HEK293 (cell line): ENCODE measurements around the gene HDAC10.

Source experiments
- CTCF ChIA-PET: fragments of 350-600 bp; formaldehyde crosslinking; extraction: SDS; loops from one replicate; lab custom pipeline; 2021; ENCODE audit warnings: antibody characterized with exemption; lab: Yijun Ruan, JAX
- POLR2A ChIA-PET: fragments of 300-600 bp; formaldehyde crosslinking; extraction: SDS; loops from one replicate; lab custom pipeline; 2020; ENCODE audit warnings: antibody characterized with exemption, inconsistent platforms; lab: Yijun Ruan, JAX
- H3K27ac ChIP-seq: fragments of 200-500 bp; sonication (Bioruptor generic); 2 replicates; pipeline ENCODE4 v1.5.1; 2014; ENCODE audit warnings: low read depth, low read length, control low read depth, inconsistent platforms; ENCODE audit errors: extremely low read depth
- H3K36me3 ChIP-seq, 2 experiments: fragments of 200-500 bp in 1 of 2; sonication (Bioruptor generic) in 1 of 2; 1 replicate in 1 of 2; 2 replicates in 1 of 2; pipeline ENCODE4 v1.5.1; 2014 to 2017; ENCODE audit warnings: inconsistent platforms in 2 of 2, low read length in 2 of 2; ENCODE audit not compliant: control insufficient read depth in 2 of 2, insufficient read depth in 1 of 2
- H3K4me1 ChIP-seq: fragments of 200-500 bp; sonication (Bioruptor generic); 2 replicates; pipeline ENCODE4 v1.5.1; 2014; ENCODE audit warnings: mild to moderate bottlenecking, low read length, inconsistent platforms; ENCODE audit not compliant: control insufficient read depth, insufficient read depth
- H3K4me3 ChIP-seq: 2 replicates; pipeline ENCODE4 v1.5.1; 2011; ENCODE audit warnings: low read depth, mild to moderate bottlenecking, control low read depth, low read length, moderate library complexity
- H3K9me3 ChIP-seq: fragments of 200-500 bp; sonication (Bioruptor generic); 2 replicates; pipeline ENCODE4 v1.5.1; 2014; ENCODE audit warnings: low read depth, low read length, inconsistent platforms; ENCODE audit not compliant: control insufficient read depth, insufficient read depth
- BCL11A ChIP-seq: fragments of 450-650 bp; formaldehyde crosslinking; IDR thresholded peaks from 2 replicates; pipeline ENCODE4 v1.5.1; 2016; ENCODE audit warnings: low read depth, missing biosample characterization, missing genetic modification characterization
- GFI1B ChIP-seq: fragments of 450-650 bp; formaldehyde crosslinking; IDR thresholded peaks from 2 replicates; pipeline ENCODE4 v1.5.1; 2016; ENCODE audit warnings: missing biosample characterization, missing genetic modification characterization
- GLIS1 ChIP-seq: fragments of 450-650 bp; formaldehyde crosslinking; IDR thresholded peaks from 2 replicates; pipeline ENCODE4 v1.5.1; 2016; ENCODE audit warnings: missing biosample characterization, missing genetic modification characterization
- SALL2 ChIP-seq: fragments of 450-650 bp; formaldehyde crosslinking; IDR thresholded peaks from 2 replicates; pipeline ENCODE4 v1.5.0; 2017; ENCODE audit warnings: missing biosample characterization, mild to moderate bottlenecking, missing genetic modification characterization, borderline replicate concordance
- WT1 ChIP-seq: fragments of 450-650 bp; formaldehyde crosslinking; IDR thresholded peaks from 2 replicates; pipeline ENCODE4 v1.5.1; 2016; ENCODE audit warnings: missing biosample characterization, missing genetic modification characterization
- ZBTB21 ChIP-seq: fragments of 450-650 bp; formaldehyde crosslinking; IDR thresholded peaks from 2 replicates; pipeline ENCODE4 v1.5.1; 2017; ENCODE audit warnings: missing biosample characterization, missing genetic modification characterization
- ZNF132 ChIP-seq: fragments of 450-650 bp; formaldehyde crosslinking; IDR thresholded peaks from 2 replicates; pipeline ENCODE4 v1.5.1; 2017; ENCODE audit warnings: missing biosample characterization, missing genetic modification characterization, borderline replicate concordance
- ZNF16 ChIP-seq: fragments of 450-650 bp; formaldehyde crosslinking; IDR thresholded peaks from 2 replicates; pipeline ENCODE4 v1.5.1; 2016; ENCODE audit warnings: low read depth, missing biosample characterization, missing genetic modification characterization
- ZNF174 ChIP-seq: fragments of 450-650 bp; formaldehyde crosslinking; IDR thresholded peaks from 2 replicates; pipeline ENCODE4 v1.5.0; 2017; ENCODE audit warnings: missing biosample characterization, mild to moderate bottlenecking, missing genetic modification characterization
- ZNF2 ChIP-seq: fragments of 450-650 bp; formaldehyde crosslinking; IDR thresholded peaks from 2 replicates; pipeline ENCODE4 v1.5.1; 2016; ENCODE audit warnings: missing biosample characterization, missing genetic modification characterization
- ZNF324 ChIP-seq: fragments of 450-650 bp; formaldehyde crosslinking; IDR thresholded peaks from 2 replicates; pipeline ENCODE4 v1.5.1; 2016; ENCODE audit warnings: missing biosample characterization, missing genetic modification characterization
- ZNF366 ChIP-seq: fragments of 450-650 bp; formaldehyde crosslinking; conservative IDR thresholded peaks from 2 replicates; pipeline ENCODE4 v1.5.1; 2016; ENCODE audit warnings: missing biosample characterization, missing genetic modification characterization
- ZNF37A ChIP-seq: fragments of 450-650 bp; IDR thresholded peaks from 2 replicates; pipeline ENCODE4 v1.5.1; 2018; ENCODE audit warnings: missing biosample characterization, missing genetic modification characterization
- ZNF560 ChIP-seq: fragments of 450-650 bp; formaldehyde crosslinking; IDR thresholded peaks from 2 replicates; pipeline ENCODE4 v1.5.1; 2017; ENCODE audit warnings: missing biosample characterization, missing genetic modification characterization, borderline replicate concordance
- ZNF571 ChIP-seq: fragments of 450-650 bp; formaldehyde crosslinking; IDR thresholded peaks from 2 replicates; pipeline ENCODE4 v1.5.0; 2017; ENCODE audit warnings: missing biosample characterization, missing genetic modification characterization
- ZNF596 ChIP-seq: fragments of 450-650 bp; IDR thresholded peaks from 2 replicates; pipeline ENCODE4 v1.5.0; 2018; ENCODE audit warnings: missing biosample characterization, mild to moderate bottlenecking, missing genetic modification characterization, moderate library complexity
- ZNF624 ChIP-seq: fragments of 450-650 bp; formaldehyde crosslinking; IDR thresholded peaks from 2 replicates; pipeline ENCODE4 v1.5.1; 2017; ENCODE audit warnings: missing biosample characterization, missing genetic modification characterization
- ZNF629 ChIP-seq: fragments of 450-650 bp; formaldehyde crosslinking; IDR thresholded peaks from 2 replicates; pipeline ENCODE4 v1.5.1; 2017; ENCODE audit warnings: missing biosample characterization, missing genetic modification characterization
- ZNF645 ChIP-seq: fragments of 450-650 bp; formaldehyde crosslinking; IDR thresholded peaks from 2 replicates; pipeline ENCODE4; 2016; ENCODE audit warnings: missing biosample characterization, missing genetic modification characterization
- ZNF658 ChIP-seq: fragments of 450-650 bp; formaldehyde crosslinking; IDR thresholded peaks from 2 replicates; pipeline ENCODE4; 2016; ENCODE audit warnings: missing biosample characterization, missing genetic modification characterization
- ZNF843 ChIP-seq: fragments of 450-650 bp; formaldehyde crosslinking; IDR thresholded peaks from 2 replicates; pipeline ENCODE4 v1.5.1; 2016; ENCODE audit warnings: missing biosample characterization, missing genetic modification characterization
- TF ChIP-seq, protein P1 (sequence below): fragments of 450-650 bp; formaldehyde crosslinking; IDR thresholded peaks from 2 replicates; pipeline ENCODE4 v1.5.1; 2016; ENCODE audit warnings: missing biosample characterization, missing genetic modification characterization, low read depth
- TF ChIP-seq, protein P2 (sequence below): fragments of 450-650 bp; formaldehyde crosslinking; IDR thresholded peaks from 2 replicates; pipeline ENCODE4 v1.5.1; 2017; ENCODE audit warnings: missing biosample characterization, mild to moderate bottlenecking, missing genetic modification characterization, moderate library complexity

The HDAC10 gene

DNA sequence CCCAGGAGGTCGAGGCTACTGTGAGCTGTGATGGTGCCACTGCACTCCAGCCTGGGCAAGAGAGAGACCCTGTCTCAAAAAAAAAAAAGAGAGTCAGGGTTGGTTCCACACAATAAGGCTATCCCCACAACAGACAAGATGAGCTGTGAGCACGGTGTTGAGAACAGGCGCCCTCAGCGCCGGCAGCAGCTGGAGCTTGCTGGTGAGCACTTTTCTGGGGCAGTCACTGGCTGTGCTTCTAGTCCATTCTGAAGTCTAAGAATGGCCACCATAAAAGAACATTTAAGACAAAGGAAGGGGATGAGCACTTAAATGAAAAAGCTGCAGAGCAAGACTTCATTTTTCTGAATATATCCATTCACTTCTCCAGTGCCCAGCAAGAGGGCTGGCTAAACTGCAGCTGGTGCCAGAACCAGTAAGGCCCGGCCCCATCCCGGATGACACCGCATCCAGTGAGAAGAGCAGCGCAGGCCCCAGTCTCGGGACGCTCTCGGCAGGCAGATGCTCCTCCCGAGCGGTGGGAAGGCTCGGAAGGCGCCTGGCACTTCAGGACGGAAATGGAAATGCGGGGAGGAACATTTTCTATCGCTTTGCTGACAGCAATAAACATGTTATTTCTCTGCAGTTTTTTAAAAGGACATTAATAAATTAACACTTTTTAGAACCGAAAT, 18.4 kb downstream of the HDAC10 start (continued):
- TF ChIP-seq, protein P1, sequence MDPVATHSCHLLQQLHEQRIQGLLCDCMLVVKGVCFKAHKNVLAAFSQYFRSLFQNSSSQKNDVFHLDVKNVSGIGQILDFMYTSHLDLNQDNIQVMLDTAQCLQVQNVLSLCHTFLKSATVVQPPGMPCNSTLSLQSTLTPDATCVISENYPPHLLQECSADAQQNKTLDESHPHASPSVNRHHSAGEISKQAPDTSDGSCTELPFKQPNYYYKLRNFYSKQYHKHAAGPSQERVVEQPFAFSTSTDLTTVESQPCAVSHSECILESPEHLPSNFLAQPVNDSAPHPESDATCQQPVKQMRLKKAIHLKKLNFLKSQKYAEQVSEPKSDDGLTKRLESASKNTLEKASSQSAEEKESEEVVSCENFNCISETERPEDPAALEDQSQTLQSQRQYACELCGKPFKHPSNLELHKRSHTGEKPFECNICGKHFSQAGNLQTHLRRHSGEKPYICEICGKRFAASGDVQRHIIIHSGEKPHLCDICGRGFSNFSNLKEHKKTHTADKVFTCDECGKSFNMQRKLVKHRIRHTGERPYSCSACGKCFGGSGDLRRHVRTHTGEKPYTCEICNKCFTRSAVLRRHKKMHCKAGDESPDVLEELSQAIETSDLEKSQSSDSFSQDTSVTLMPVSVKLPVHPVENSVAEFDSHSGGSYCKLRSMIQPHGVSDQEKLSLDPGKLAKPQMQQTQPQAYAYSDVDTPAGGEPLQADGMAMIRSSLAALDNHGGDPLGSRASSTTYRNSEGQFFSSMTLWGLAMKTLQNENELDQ (tag by site-specific recombination) = no peak
- TF ChIP-seq, protein P2, sequence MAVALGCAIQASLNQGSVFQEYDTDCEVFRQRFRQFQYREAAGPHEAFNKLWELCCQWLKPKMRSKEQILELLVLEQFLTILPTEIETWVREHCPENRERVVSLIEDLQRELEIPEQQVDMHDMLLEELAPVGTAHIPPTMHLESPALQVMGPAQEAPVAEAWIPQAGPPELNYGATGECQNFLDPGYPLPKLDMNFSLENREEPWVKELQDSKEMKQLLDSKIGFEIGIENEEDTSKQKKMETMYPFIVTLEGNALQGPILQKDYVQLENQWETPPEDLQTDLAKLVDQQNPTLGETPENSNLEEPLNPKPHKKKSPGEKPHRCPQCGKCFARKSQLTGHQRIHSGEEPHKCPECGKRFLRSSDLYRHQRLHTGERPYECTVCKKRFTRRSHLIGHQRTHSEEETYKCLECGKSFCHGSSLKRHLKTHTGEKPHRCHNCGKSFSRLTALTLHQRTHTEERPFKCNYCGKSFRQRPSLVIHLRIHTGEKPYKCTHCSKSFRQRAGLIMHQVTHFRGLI (tag by site-specific recombination) = no peak
- TF ChIP-seq ZNF624 (tag by site-specific recombination) (no peak), ZBTB21 (tag by site-specific recombination) (no peak), GLIS1 (tag by site-specific recombination) (no peak), ZNF366 (tag by site-specific recombination) (no peak)

DNA sequence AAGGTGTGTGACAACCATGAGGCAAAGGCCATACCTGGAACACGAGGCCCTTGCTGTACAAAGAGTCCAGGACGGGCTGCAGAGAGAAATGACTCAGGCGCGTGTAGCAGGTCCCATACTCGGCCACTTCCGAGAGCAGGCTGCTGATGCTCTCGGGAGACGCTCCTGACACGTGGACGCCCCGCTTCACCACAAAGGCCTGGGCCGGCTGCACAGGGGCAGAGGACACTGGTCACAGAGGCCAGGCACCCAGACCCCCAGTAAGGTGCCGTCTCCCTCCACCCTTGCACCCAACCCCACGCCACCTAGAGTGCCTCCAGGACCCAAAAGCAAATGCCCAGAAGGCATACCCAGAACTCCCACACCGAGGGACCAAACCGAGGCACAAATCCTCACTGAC, 21.7 kb downstream of the HDAC10 start:
- ChIA-PET POLR2A (no interaction called here), CTCF (no interaction called here)
- Histone ChIP-seq H3K36me3 (peaks cover 26 to 74% of the 10 kb centered on the region in 2 experiments), H3K9me3 (no peaks in the 10 kb centered on the region), H3K4me1 (no peaks in the 10 kb centered on the region), H3K27ac (no peak overlapping the region), H3K4me3 (no peak overlapping the region)
- TF ChIP-seq ZNF324 (tag by site-specific recombination) = no peak
- no peak for TF ChIP-seq ZNF658 (tag by site-specific recombination)
- TF ChIP-seq ZNF571 (tag by site-specific recombination) = no peak
- TF ChIP-seq ZNF645 (tag by site-specific recombination) = no peak
- no peak for TF ChIP-seq ZNF132
- no peak for TF ChIP-seq ZNF596 (tag by site-specific recombination)

DNA sequence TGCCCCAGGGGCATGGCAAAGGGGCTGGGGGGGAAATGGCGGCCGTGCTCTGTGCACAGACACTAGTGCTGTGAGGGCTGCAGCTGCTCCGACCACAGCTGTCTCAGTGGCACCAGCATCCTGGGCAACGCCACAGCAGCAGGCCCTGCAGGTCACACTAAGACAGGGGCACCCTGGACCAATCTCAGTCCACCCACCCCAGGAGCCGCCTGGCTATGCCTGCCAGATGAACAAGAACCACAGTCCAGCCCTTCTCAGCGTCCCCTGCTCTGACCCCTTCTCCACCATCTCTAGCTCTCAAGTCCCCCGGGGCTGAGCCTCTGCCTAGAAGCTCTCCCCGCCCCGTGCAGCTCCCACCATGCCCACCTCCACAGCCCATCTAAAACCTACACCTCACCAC, 22.7 kb downstream of the HDAC10 start:
- no peak overlapping the region for H3K4me3 ChIP-seq
- no peak overlapping the region for H3K27ac ChIP-seq
- CTCF ChIA-PET = interaction anchor here (0.7 to 1.0 kb wide), 2 partner anchors 10 to 80 kb away, joined by 3 read pairs; no protein-coding TSS in a partner anchor
- peaks cover 31 to 74% of the 10 kb centered on the region in 2 experiments for H3K36me3 ChIP-seq
- TF ChIP-seq ZNF843 (tag by site-specific recombination) (no peak), ZNF16 (tag by site-specific recombination) (no peak), ZNF2 (tag by site-specific recombination) (no peak), ZNF37A (tag by site-specific recombination) (no peak), ZNF174 (tag by site-specific recombination) (no peak), ZNF560 (tag by site-specific recombination) (no peak), ZNF629 (tag by site-specific recombination) (no peak), GFI1B (tag by site-specific recombination) (no peak), BCL11A (tag by site-specific recombination) (no peak), SALL2 (no peak), WT1 (tag by site-specific recombination) (no peak)
- TF ChIP-seq, protein P1 (tag by site-specific recombination) = no peak
- H3K4me1 ChIP-seq = no peaks in the 10 kb centered on the region
- no peaks in the 10 kb centered on the region for H3K9me3 ChIP-seq
- POLR2A ChIA-PET = no interaction called here
